ENCODE data around the gene MEIS3. TPM values are rescaled to one million over a fixed set of nuclear protein-coding genes. Genes with fewer than 3 reads are reported as not detected.
"Not testable (repeated sequence)": the region's sequence is repeated elsewhere in the genome, so short reads cannot be mapped to it uniquely, and the experiment has no call there.

The MEIS3 gene
- polyA plus RNA-seq, 1 donor from 2014 or later, result not detected

DNA sequence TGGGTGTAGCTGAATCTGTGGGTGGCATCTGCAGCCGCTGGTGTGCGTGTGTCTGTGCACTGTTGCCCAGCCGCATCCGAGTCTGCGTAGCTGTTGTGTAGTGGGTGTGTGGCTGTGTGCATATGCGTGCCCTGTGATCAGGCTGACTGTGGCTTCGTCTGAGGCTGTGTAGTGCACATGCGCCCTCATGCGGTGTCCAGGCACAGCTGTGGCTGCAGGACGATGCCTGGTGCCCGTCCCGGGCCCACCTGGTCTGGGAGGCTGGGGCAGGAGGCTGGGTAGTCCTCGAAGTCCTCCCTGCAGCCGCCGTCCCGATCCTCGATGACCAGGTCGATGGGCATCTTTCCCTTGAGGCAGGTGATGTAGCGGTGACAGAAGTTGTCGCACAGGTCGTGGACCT is 4.9 kb downstream of the MEIS3 start:
- H3K9me3 Mint-ChIP-seq, result no peaks in the 10 kb centered on the region
- peaks cover 5 to 7% (median 6%) of the 10 kb centered on the region in 3 donors for H3K4me1 Mint-ChIP-seq
- no peak overlapping the region for H3K27ac Mint-ChIP-seq
- H3K36me3 Mint-ChIP-seq, result peaks cover 3% of the 10 kb centered on the region
- no peak overlapping the region for H3K4me3 Mint-ChIP-seq
- H3K27me3 Mint-ChIP-seq, result peaks cover 36% of the 10 kb centered on the region

DNA sequence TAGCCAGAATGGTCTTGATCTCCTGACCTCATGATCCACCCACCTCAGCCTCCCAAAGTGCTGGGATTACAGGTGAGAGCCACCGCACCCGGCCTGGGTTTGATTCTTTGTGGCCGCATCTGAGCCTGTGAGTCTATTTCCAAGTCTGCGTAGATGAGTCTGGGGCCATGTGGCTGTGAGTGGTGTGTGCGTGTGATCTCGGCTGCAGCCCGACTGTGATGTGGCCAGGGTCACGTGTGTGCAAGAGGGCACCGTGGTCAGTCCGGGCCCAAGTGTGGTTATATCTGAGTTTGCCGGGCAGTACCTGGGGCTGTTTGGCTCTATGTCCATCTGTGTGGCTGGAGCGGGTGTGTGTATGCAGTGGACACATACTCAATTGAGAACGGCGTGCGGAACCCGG is 5.4 kb downstream of the MEIS3 start:
- H3K4me1 Mint-ChIP-seq, result peaks cover 5 to 7% (median 6%) of the 10 kb centered on the region in 3 donors
- peaks cover 40% of the 10 kb centered on the region for H3K27me3 Mint-ChIP-seq
- no peak overlapping the region for H3K27ac Mint-ChIP-seq
- peak overlapping the region in 2 of 4 donors; percentile 42 to 79 for H3K4me3 Mint-ChIP-seq
- H3K9me3 Mint-ChIP-seq, result no peaks in the 10 kb centered on the region
- H3K36me3 Mint-ChIP-seq, result peaks cover 3% of the 10 kb centered on the region

DNA sequence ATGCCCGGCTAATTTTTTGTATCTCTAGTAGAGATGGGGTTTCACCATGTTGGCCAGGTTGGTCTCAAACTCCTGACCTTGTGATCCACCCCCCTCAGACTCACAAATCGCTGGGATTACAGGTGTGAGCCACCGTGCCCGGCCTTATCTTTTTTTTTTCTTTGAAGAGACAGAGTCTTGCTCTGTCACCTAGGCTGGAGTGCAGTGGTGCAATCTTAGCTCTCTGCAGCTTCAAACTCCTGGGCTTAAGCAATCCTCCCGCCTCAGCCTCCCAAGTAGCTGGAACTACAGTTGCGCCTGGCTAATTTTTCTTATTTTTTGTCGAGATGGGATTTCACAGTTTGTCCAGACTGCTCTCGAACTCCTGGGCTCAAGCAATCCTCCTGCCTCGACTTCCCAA is 7.6 kb downstream of the MEIS3 start:
- H3K27ac Mint-ChIP-seq, H3K4me1 Mint-ChIP-seq, H3K9me3 Mint-ChIP-seq, H3K36me3 Mint-ChIP-seq, H3K4me3 Mint-ChIP-seq: not testable (repeated sequence)
- peaks cover 37% of the 10 kb centered on the region for H3K27me3 Mint-ChIP-seq

DNA sequence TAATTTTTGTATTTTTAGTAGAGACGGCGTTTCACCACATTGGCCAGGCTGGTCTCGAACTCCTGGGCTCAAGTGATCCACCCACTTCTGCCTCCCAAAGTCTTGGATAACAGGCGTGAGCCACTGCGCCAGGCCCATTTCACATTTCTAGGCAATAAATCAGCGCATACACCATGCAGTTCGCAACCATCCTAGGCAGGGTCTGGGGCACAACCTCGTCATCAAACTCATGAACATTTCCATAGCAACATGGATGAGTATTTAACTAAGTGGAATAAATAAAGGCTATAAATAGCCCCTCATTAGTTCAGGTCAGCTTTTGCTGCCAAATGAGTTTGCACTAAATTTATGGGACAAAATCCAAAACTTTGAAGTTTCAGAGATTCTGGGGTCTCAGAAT is 8.2 kb downstream of the MEIS3 start:
- H3K36me3 Mint-ChIP-seq, result peaks cover 6% of the 10 kb centered on the region
- peaks cover 0 to 5% (median 0%) of the 10 kb centered on the region in 3 donors for H3K4me1 Mint-ChIP-seq
- H3K9me3 Mint-ChIP-seq, result peaks cover 0 to 3% (median 0%) of the 10 kb centered on the region in 3 donors
- no peak overlapping the region for H3K4me3 Mint-ChIP-seq
- no peak overlapping the region for H3K27ac Mint-ChIP-seq
- H3K27me3 Mint-ChIP-seq, result peaks cover 38% of the 10 kb centered on the region

DNA sequence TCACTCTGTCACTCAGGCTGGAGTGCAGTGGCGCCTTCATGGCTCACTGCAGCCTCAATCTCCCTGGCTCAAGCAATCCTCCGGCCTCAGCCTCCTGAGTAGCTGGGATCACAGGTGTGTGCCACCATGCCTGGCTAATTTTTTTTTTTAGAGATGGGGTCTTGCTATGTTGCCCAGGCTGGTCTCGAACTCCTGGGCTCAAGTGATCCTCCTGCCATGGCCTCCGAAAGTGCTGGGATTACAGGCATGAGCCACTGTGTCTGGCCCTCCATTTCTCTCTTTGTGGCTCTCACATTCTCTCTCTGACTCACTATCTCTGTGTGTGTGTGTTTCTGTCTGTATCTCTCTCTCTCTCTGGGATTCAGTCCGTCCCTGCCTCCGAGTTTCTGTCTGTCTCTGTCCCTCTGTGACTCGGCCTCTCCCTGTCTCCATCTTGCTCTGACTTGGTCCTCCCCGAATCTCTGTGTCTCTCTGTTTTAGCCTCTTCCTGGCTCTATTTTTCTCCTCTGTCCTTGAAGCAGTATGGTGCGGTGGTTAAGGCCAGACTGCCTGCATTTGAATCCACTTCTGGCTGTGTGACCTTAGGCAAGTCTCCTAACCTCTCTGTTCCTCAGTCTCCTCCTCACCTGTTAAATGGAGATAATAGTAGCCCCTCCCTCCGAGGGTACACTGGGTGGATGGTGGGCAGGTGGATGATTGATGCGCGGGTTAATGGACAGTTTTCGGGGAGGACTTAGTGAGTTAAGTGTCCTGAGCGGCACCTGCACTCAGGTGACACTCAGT is 11.0 kb downstream of the MEIS3 start:
- H3K4me3 Mint-ChIP-seq, result no peak overlapping the region
- no peak overlapping the region for H3K27ac Mint-ChIP-seq
- H3K9me3 Mint-ChIP-seq, result peaks cover 0 to 3% (median 0%) of the 10 kb centered on the region in 3 donors

DNA sequence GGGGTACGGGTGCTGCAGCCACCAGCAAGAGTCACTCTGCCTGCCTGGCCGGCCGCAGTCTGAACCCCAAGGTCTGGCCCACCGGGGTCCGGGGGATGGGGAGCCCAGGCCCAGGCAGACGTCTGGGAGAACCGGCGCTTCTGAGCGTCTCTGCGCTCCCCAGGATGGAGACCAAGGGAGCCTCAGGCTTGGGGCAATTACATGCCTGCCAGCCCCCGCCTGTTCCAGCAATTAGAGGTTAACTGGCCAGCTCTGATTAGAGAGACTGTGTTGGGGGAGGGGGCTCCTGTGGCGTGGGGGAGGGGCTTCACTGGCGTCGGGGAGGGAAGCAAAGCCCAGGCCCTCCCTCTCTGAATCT is 11.9 kb downstream of the MEIS3 start:
- Mint-ChIP-seq H3K27me3 (peaks cover 42% of the 10 kb centered on the region), H3K36me3 (peaks cover 5% of the 10 kb centered on the region), H3K27ac (no peak overlapping the region), H3K4me1 (peaks cover 0 to 2% (median 0%) of the 10 kb centered on the region in 3 donors), H3K4me3 (no peak overlapping the region), H3K9me3 (peaks cover 0 to 3% (median 0%) of the 10 kb centered on the region in 3 donors)

More for the DNA sequence above, 11.0 kb downstream of the MEIS3 start:
- Mint-ChIP-seq H3K27me3 (peaks cover 42% of the 10 kb centered on the region), H3K4me1 (peaks cover 0 to 2% (median 0%) of the 10 kb centered on the region in 3 donors), H3K36me3 (peaks cover 7% of the 10 kb centered on the region)

DNA sequence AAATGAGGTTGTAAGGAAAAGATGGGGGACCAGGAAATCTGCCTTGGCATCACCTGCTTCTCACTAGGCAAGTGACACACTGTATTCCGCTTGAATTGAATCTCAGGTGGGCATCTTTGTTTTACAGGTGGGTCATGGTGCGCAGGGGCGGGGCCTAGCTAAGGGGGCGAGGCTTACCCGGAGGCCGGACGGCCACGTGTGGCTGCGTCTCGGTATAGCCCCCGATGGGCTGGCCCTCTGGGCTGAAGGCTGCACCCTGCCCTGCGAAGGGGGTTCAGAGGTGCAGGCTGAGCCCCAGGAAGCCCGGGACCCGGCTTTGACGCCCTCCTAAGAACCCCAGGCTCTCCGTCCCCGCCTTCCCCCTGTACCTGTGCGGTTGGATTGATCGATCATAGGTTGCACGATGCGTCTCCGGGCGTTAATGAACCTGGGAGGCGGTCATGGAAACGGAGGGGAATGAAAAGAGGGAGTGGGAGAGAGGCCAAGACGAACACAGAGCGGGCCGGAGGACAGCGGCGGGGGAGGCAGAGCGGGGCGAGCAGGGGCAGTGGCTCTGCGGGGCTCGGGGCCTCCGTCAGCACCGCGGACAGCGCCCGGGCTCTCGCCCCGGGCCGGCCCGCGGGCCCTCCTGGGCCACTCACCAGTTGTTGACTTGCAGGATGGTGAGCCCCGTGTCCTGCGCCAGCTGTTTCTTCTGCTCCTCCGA is 12.5 kb downstream of the MEIS3 start:
- Mint-ChIP-seq H3K9me3 (peaks cover 0 to 3% (median 0%) of the 10 kb centered on the region in 3 donors), H3K4me3 (no peak overlapping the region), H3K27me3 (peaks cover 41% of the 10 kb centered on the region), H3K36me3 (peaks cover 5% of the 10 kb centered on the region), H3K27ac (no peak overlapping the region), H3K4me1 (peaks cover 0 to 2% (median 0%) of the 10 kb centered on the region in 3 donors)

DNA sequence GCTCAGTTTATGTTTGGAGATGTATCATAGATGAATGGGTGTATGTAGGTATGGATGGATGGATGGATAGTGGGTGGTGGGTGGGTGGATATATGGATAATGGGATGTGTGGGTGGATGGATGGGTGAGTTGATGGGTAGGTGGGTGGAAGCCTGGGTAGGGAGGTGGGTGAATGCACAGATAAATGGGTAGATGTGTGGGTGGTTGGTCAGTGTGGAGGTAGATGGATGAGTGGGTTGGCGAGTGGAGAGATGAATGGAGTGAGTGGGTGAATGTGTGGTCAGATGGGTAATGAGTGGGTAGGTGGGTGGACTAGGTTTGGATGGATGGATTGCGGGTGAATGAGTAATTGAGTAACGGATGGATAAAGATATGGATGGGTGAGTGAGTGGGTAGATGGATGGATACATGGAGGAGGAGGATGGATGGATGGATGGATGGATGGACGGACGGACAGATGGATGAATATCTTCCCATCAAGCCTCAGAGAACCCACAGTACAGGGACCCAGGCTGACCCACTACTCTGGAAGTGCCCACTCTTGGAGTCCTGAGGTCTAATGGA is 13.4 kb downstream of the MEIS3 start:
- no peak overlapping the region for H3K27ac Mint-ChIP-seq
- H3K36me3 Mint-ChIP-seq, result peaks cover 5% of the 10 kb centered on the region
- H3K4me1 Mint-ChIP-seq, result peaks cover 0 to 2% (median 0%) of the 10 kb centered on the region in 3 donors
- H3K4me3 Mint-ChIP-seq, result no peak overlapping the region
- H3K27me3 Mint-ChIP-seq, result peaks cover 38% of the 10 kb centered on the region
- H3K9me3 Mint-ChIP-seq, result peaks cover 0 to 3% (median 0%) of the 10 kb centered on the region in 3 donors

DNA sequence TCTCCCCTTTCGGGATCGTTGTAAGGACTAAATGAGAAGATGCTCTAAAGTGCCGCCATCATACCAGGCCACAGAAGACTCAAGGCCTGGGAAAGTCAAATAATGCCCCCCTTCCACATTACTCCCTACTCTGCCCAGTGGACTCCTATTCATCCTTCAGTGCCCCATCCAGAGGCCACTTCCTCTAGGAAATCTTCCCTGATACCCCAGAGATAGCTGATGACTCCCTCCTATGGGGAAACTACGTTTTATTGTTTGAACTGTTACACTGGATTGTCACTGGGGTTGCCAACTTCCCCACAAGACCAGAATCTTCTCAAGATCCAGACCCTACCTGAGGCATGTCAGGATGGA is 14.2 kb downstream of the MEIS3 start:
- no peak overlapping the region for H3K4me3 Mint-ChIP-seq
- peaks cover 35% of the 10 kb centered on the region for H3K27me3 Mint-ChIP-seq
- H3K9me3 Mint-ChIP-seq, result peaks cover 0 to 3% (median 0%) of the 10 kb centered on the region in 3 donors
- H3K27ac Mint-ChIP-seq, result no peak overlapping the region
- peaks cover 5% of the 10 kb centered on the region for H3K36me3 Mint-ChIP-seq
- peaks cover 0 to 2% (median 0%) of the 10 kb centered on the region in 3 donors for H3K4me1 Mint-ChIP-seq

DNA sequence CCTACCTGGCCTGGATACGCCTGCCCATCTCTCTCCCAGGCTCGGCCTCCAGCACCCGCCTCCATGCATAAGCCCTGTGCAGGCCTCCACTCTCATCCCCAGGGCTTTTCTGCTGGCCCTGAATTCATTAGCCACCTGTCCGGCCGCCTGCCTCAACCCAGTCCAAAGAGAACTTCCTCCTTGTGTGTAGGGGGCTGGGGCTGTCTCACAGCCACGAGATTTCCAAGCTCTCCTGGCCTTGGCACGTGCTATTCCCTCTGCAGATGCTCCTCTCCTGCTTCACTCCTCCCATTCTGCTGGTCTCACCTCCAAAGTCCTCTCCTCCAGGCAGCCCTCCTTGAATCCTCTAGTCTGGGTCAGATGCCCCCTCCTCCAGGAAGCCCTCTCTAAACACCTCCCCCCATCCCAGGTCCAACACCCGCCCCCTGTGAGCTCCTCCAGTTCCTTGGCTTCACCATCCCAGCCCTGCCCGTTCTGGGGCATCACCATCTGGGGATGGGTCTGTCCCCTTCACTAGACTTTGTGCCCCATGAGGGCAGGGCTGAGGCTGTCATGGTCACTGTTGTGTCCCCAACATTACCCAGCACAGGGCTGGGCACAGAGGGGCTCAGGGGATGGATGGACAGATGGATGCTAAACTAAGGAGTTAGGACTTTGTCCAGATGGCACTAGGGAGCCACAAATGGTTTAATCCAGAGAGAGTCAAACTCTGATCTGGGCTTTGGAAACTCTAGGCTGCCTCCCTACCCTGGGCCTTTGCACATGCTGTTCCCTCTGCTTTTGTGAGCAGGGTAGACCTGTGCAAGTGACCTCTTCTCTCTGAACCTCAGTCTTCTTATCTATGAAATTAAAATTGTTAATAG is 14.8 kb downstream of the MEIS3 start:
- Mint-ChIP-seq H3K4me1 (peaks cover 0 to 2% (median 0%) of the 10 kb centered on the region in 3 donors), H3K36me3 (peaks cover 5% of the 10 kb centered on the region), H3K9me3 (peaks cover 0 to 3% (median 0%) of the 10 kb centered on the region in 3 donors), H3K4me3 (no peak overlapping the region), H3K27me3 (peaks cover 35% of the 10 kb centered on the region), H3K27ac (no peak overlapping the region)

DNA sequence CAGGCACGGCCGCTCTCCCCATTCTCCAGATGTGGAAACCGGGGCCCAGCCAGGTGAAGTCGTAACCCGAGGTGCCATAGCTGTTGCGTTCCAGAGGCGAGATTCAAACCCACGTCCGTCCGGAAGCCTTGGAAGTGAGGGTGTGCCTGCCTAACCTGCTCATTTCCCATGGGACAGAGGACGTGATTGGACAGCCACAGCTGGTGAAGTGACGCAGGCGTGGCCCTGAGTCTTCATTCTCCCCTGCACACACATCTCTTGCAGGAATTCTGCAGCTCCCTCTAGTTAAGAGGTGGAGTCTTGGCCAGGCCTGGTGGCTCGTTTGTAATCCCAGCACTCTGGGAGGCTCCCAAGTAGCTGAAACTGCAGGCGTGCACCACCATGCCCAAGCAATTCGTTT is 16.8 kb downstream of the MEIS3 start:
- H3K9me3 Mint-ChIP-seq, result no peaks in the 10 kb centered on the region
- H3K27ac Mint-ChIP-seq, result peak overlapping the region in 1 of 3 donors; percentile 59
- H3K4me3 Mint-ChIP-seq, result no peak overlapping the region
- H3K36me3 Mint-ChIP-seq, result peaks cover 2% of the 10 kb centered on the region
- H3K4me1 Mint-ChIP-seq, result peaks cover 0 to 2% (median 0%) of the 10 kb centered on the region in 3 donors
- peaks cover 21% of the 10 kb centered on the region for H3K27me3 Mint-ChIP-seq

DNA sequence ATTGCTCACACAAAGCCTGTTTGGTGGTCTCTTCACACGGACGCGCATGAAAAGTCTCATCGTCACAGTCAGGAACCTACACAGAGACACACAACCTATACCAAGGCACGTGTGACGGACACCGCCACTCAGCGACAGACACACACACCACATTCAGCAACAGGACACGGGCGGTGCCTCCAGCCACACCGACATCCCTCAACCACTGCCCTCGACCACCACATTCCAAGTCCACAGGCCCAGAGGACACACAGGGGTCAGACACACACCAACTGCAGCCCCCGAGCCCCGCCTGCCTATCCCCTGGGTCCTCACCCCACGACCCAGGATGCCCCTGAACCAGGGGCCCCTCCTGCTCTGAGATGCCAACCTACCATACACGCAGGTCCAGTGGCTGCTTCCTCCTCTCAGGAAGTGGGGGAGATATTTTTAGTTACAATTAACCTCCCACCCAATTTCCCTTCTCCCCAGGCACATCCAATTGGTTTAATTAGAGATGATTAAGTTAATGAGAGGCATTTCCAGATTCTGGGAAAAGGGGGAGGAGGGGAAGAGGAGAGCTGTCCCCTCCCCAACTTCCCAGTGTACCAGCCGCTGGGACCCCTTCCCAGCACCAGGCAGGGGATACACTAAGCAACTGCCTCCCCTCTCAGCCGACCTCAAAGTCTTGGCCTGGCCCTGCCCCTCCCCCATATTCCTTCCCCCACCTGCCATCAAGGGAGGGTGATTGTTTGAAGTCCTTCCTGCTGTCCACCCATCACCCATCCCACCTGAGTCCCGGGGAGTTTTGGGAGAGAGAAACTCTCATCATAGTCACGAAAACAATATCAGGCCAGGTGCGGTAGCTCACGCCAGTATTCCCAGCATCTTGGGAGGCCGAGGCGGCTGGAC is 20.4 kb downstream of the MEIS3 start:
- H3K27ac Mint-ChIP-seq, result no peak overlapping the region

DNA sequence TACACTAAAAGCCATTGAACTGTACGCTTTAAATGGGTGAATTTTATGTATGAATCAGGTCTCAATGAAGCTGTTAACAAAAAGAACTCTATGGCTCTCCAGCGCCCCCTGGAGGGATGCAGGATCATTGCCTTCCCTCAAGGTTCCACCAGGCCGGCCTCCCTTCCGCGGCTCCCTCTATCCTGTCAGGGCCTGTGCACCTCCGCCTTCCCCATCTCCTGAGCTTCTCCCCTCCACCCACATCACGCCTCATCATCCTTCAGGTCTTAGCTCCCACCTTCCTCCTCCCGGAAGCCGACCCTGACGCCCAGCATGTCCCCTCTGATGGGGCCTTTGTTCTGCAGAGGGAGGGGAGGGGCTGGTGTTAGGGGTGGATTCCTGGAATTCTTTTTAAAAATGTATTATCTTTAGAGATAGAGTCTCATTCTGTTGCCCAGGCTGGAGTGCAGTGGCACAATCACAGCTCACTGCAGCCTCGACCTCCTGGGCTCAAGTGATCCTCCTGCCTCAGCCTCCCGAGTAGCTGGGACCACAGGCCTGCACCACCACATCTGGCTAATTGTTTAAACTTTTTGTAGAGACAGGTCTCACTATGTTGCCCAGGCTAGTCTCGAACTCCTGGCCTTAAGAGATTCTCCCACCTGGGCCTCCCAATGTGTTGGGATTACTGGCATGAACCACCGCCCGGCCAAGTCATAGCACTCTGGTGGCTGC is 27.7 kb downstream of the MEIS3 start:
- Mint-ChIP-seq H3K27ac (no peak overlapping the region), H3K27me3 (peaks cover 17% of the 10 kb centered on the region), H3K36me3 (peaks cover 3% of the 10 kb centered on the region), H3K4me1 (peaks cover 0 to 5% (median 5%) of the 10 kb centered on the region in 3 donors), H3K9me3 (no peaks in the 10 kb centered on the region), H3K4me3 (peak overlapping the region in 1 of 4 donors; percentile 45)

More for the DNA sequence above, 20.4 kb downstream of the MEIS3 start:
- H3K9me3 Mint-ChIP-seq, result no peaks in the 10 kb centered on the region
- H3K4me3 Mint-ChIP-seq, result no peak overlapping the region
- no peaks in the 10 kb centered on the region for H3K4me1 Mint-ChIP-seq
- H3K36me3 Mint-ChIP-seq, result no peaks in the 10 kb centered on the region
- peaks cover 4% of the 10 kb centered on the region for H3K27me3 Mint-ChIP-seq
